K562 (cell line): ENCODE measurements around the gene SLFNL1. TPM values are rescaled to one million over a fixed set of nuclear protein-coding genes. Genes with fewer than 3 reads are reported as not detected.

ENCODE experiments used
- ATAC-seq: fragments of 200-7000 bp; cut with Tn5 transposase; 3 replicates; pipeline ENCODE4 v1.9.1; 2020; ENCODE audit warnings: moderate library complexity
- BruUV-seq: library from RNA; stranded (reverse); fragments of 400-500 nt; replicated peaks from 2 replicates; lab custom pipeline; 2021; lab: Mats Ljungman, UMichigan
- CTCF ChIA-PET: fragments of 300-600 bp; formaldehyde crosslinking; extraction: SDS; loops from one replicate; lab custom pipeline; 2021; ENCODE audit warnings: low intra/inter-chr PET ratio; lab: Yijun Ruan, JAX
- POLR2A ChIA-PET: fragments of 300-600, 350-650 bp; sonication (Branson Sonifier 250); formaldehyde crosslinking; extraction: SDS; loops from one replicate; lab custom pipeline; 2021; ENCODE audit warnings: antibody characterized with exemption, inconsistent platforms; lab: Yijun Ruan, JAX
- DNase-seq, 4 experiments: peaks; one replicate each; pipeline versions ENCODE4 v3.0.0 to v3.0.0-alpha.2; 2011 to 2018; ENCODE audit warnings: low spot score in 3 of 4, mixed read lengths in 3 of 4; ENCODE audit errors: extremely low read depth in 1 of 4
- FAIRE-seq: peaks from 2 replicates; lab custom pipeline; 2011; peaks lifted over from hg19 to GRCh38; lab: Jason Lieb, UNC
- H2AFZ ChIP-seq: 2 replicates; pipeline ENCODE4 v1.6.0; 2011; ENCODE audit warnings: low read depth, low read length, control low read depth, inconsistent platforms
- H3K27ac ChIP-seq: fragments of 200-600 bp; 3 replicates; pipeline ENCODE4 v1.8.0; 2011; ENCODE audit warnings: low read depth, mild to moderate bottlenecking, control low read depth, inconsistent platforms, low read length, moderate library complexity, mixed read lengths; ENCODE audit errors: extremely low read depth
- H3K27me3 ChIP-seq, 2 experiments: fragments of 300-600 bp in 1 of 2; 2 replicates in 1 of 2; 3 replicates in 1 of 2; pipeline versions ENCODE4 v1.6.0 to v1.8.0; 2011; ENCODE audit warnings: inconsistent platforms in 2 of 2, low read length in 2 of 2, mild to moderate bottlenecking in 1 of 2, mixed read lengths in 1 of 2, moderate library complexity in 1 of 2; ENCODE audit not compliant: control insufficient read depth in 2 of 2, insufficient read depth in 2 of 2
- H3K36me3 ChIP-seq: fragments of 300-600 bp; 3 replicates; pipeline ENCODE4 v1.8.0; 2011; ENCODE audit warnings: mild to moderate bottlenecking, low read length, inconsistent platforms; ENCODE audit not compliant: control insufficient read depth, insufficient read depth
- H3K4me1 ChIP-seq, 2 experiments: fragments of 200-600 bp in 1 of 2; replicated peaks in 1 of 2; 2 replicates in 1 of 2; 3 replicates in 1 of 2; pipeline versions ENCODE4 v1.5.1 to v1.8.0; 2011; ENCODE audit warnings: inconsistent platforms in 2 of 2, low read length in 2 of 2, mild to moderate bottlenecking in 1 of 2, mixed read lengths in 1 of 2, moderate library complexity in 1 of 2; ENCODE audit not compliant: control insufficient read depth in 2 of 2, insufficient read depth in 2 of 2
- H3K4me2 ChIP-seq: 2 replicates; pipeline ENCODE4 v1.6.1; 2011; ENCODE audit warnings: low read length, control low read depth, inconsistent platforms, mixed read lengths; ENCODE audit not compliant: insufficient read depth
- H3K4me3 ChIP-seq: fragments of 200-600 bp; sonication (generic), shearing (Covaris generic); 2 replicates; pipeline ENCODE4 v1.5.1; 2016; ENCODE audit warnings: control low read depth, inconsistent platforms
- H3K79me2 ChIP-seq: fragments of 200-600 bp; 3 replicates; pipeline ENCODE4 v1.8.0; 2011; ENCODE audit warnings: low read length, inconsistent platforms; ENCODE audit not compliant: control insufficient read depth, insufficient read depth
- H3K9ac ChIP-seq, 2 experiments: 2 replicates each; pipeline versions ENCODE4 v1.6.0 to v1.6.1; 2011; ENCODE audit warnings: low read depth in 2 of 2, low read length in 2 of 2, control low read depth in 1 of 2, inconsistent platforms in 1 of 2, mild to moderate bottlenecking in 1 of 2, mixed read lengths in 1 of 2; ENCODE audit not compliant: insufficient read depth in 1 of 2
- H3K9me1 ChIP-seq: one replicate; pipeline ENCODE4 v1.6.0; 2011; ENCODE audit warnings: inconsistent platforms, mild to moderate bottlenecking, low read length, moderate library complexity; ENCODE audit not compliant: control insufficient read depth, insufficient read depth
- H3K9me3 ChIP-seq: replicated peaks from 2 replicates; pipeline ENCODE4 v1.5.1; 2011; ENCODE audit warnings: low read depth, low read length, inconsistent platforms; ENCODE audit not compliant: control insufficient read depth, insufficient read depth
- H4K20me1 ChIP-seq: replicated peaks from 2 replicates; pipeline ENCODE4 v1.6.1; 2011; ENCODE audit warnings: low read length, inconsistent platforms, mixed read lengths; ENCODE audit not compliant: control insufficient read depth, insufficient read depth
- CBX5 ChIP-seq: IDR thresholded peaks from 2 replicates; pipeline ENCODE4 v1.6.1; 2014; ENCODE audit warnings: low read depth, borderline replicate concordance
- DNMT1 ChIP-seq: fragments of 450-650 bp; IDR thresholded peaks from 2 replicates; pipeline ENCODE4 v1.6.1; 2016; ENCODE audit warnings: antibody characterized with exemption, mild to moderate bottlenecking
- ELF2 ChIP-seq: fragments of 250-450 bp; sonication (Bioruptor Pico); IDR thresholded peaks from 2 replicates; pipeline ENCODE4 v1.5.0; 2021; ENCODE audit warnings: mild to moderate bottlenecking
- FOXJ2 ChIP-seq: fragments of 200-800 bp; sonication (Bioruptor generic); IDR thresholded peaks from 2 replicates; pipeline ENCODE4 v1.6.1; 2016; ENCODE audit warnings: missing genetic modification characterization, missing compliant biosample characterization
- FOXJ3 ChIP-seq: sonication (generic); formaldehyde crosslinking; IDR thresholded peaks from 2 replicates; pipeline ENCODE4 v1.4.0; 2020; ENCODE audit warnings: mild to moderate bottlenecking, missing genetic modification reagents
- HCFC1 ChIP-seq: IDR thresholded peaks from 2 replicates; pipeline ENCODE4 v1.6.1; 2012; ENCODE audit warnings: low read depth, low read length, improper control_type of control experiment
- HIVEP1 ChIP-seq: fragments of 250-450 bp; sonication (Bioruptor Pico); IDR thresholded peaks from 2 replicates; pipeline ENCODE4 v1.4.0; 2020; ENCODE audit warnings: mild to moderate bottlenecking
- HMG20B ChIP-seq: fragments of 250-450 bp; sonication (Bioruptor Pico); IDR thresholded peaks from 2 replicates; pipeline ENCODE4 v1.5.0; 2021; ENCODE audit warnings: mild to moderate bottlenecking
- L3MBTL2 ChIP-seq: fragments of 450-650 bp; IDR thresholded peaks from 2 replicates; pipeline ENCODE4 v1.6.1; 2016; ENCODE audit warnings: mild to moderate bottlenecking, moderate library complexity
- MED1 ChIP-seq: sonication (generic); formaldehyde crosslinking; IDR thresholded peaks from 2 replicates; pipeline ENCODE4 v1.8.1; 2023; ENCODE audit warnings: missing genetic modification reagents, borderline replicate concordance
- PRMT5 ChIP-seq: sonication (generic); formaldehyde crosslinking; IDR thresholded peaks from 2 replicates; pipeline ENCODE4 v1.5.0; 2020; ENCODE audit warnings: missing genetic modification reagents
- RFX7 ChIP-seq: fragments of 250-450 bp; sonication (Bioruptor Pico); IDR thresholded peaks from 2 replicates; pipeline ENCODE4 v1.5.1; 2021; ENCODE audit warnings: mild to moderate bottlenecking
- TEAD4 ChIP-seq, 2 experiments: sonication (generic) in 1 of 2; formaldehyde crosslinking in 1 of 2; IDR thresholded peaks; 2 replicates each; pipeline versions ENCODE4 v1.6.1 to v1.8.0; 2012 to 2022; ENCODE audit warnings: borderline replicate concordance in 1 of 2, inconsistent platforms in 1 of 2, low read length in 1 of 2, mild to moderate bottlenecking in 1 of 2, missing genetic modification reagents in 1 of 2
- ZBTB34 ChIP-seq: fragments of 250-450 bp; sonication (Bioruptor Pico); IDR thresholded peaks from 2 replicates; pipeline ENCODE4 v1.8.0; 2021; ENCODE audit warnings: mild to moderate bottlenecking, moderate library complexity
- ZNF41 ChIP-seq: fragments of 250-450 bp; sonication (Bioruptor Pico); conservative IDR thresholded peaks from 2 replicates; pipeline ENCODE4 v1.4.0; 2020; ENCODE audit warnings: mild to moderate bottlenecking
- ZNF668 ChIP-seq: fragments of 250-450 bp; sonication (Bioruptor Pico); IDR thresholded peaks from 2 replicates; pipeline ENCODE4 v1.8.0; 2022; ENCODE audit warnings: mild to moderate bottlenecking, inconsistent platforms
- ZNF707 ChIP-seq: fragments of 250-450 bp; sonication (Bioruptor Pico); conservative IDR thresholded peaks from 2 replicates; pipeline ENCODE4 v1.8.0; 2022; ENCODE audit warnings: inconsistent platforms, mild to moderate bottlenecking, moderate library complexity
- WGBS: fragments of 100-300 bp; shearing (Covaris generic); methylation state at CpG from one replicate; pipeline ENCODE4 v1.1.6; 2016; ENCODE audit warnings: low coverage, mixed read lengths; ENCODE audit not compliant: insufficient coverage; ENCODE audit errors: missing lambda C conversion rate; 5-methylcytosine and 5-hydroxymethylcytosine counted together
- in situ Hi-C: fragments of 300-500 bp; cut with MboI; formaldehyde crosslinking; loops from 4 replicates; pipeline ENCODE4 v1.15.0; 2018; ENCODE audit warnings: inconsistent platforms, mixed read lengths
- intact Hi-C: fragments of 100-400 bp; cut with micrococcal nuclease; formaldehyde crosslinking; loops from 2 replicates; pipeline ENCODE4 v1.14.2; 2022
- polyA plus RNA-seq, 8 experiments: library from polyadenylated mRNA; depleted of rRNA in 4 of 8; stranded (reverse) in 5 of 8; unstranded in 3 of 8; fragments of >200 nt; fragmentation: Nextera tagmentation in 2 of 8; fragmentation: Illumina TruSeq in 1 of 8; extraction: Ambion mirVana in 2 of 8; extraction: Trizol in 1 of 8; gene quantifications; 2 replicates each; pipeline versions ENCODE4 v1.2.1 to v1.2.3, GENCODE V29; 2011 to 2014; ENCODE audit warnings: inconsistent platforms in 1 of 8, missing spikeins in 1 of 8
- total RNA-seq, 7 experiments: library from RNA; depleted of rRNA in 6 of 7; stranded (reverse); fragments of >200 nt in 6 of 7; fragmentation: Illumina TruSeq in 2 of 7; extraction: Trizol in 2 of 7; gene quantifications; 2 replicates each; pipeline versions ENCODE4 v1.2.1 to v1.2.3, GENCODE V29; 2011 to 2021; ENCODE audit warnings: low replicate concordance in 1 of 7
- TF ChIP-seq, protein P1 (sequence below): fragments of 250-450 bp; sonication (Bioruptor Pico); IDR thresholded peaks from 2 replicates; pipeline ENCODE4 v1.4.0; 2020; ENCODE audit warnings: mild to moderate bottlenecking
- TF ChIP-seq, protein P2 (sequence below): sonication (generic); formaldehyde crosslinking; IDR thresholded peaks from 2 replicates; pipeline ENCODE4 v1.8.1; 2022; ENCODE audit warnings: missing genetic modification reagents

SLFNL1 gene
- total and polyA plus RNA-seq, 9 of the 15 experiments (the other 6 are each of a cell fraction or from before 2014, with no cell fraction given): 0.05 to 0.14 (median 0.06) TPM; not detected in 5

GRCh38 chr1:41023279-41023990 lies 1.9 kb upstream of the SLFNL1 start (continued):
- TF ChIP-seq PRMT5 (CRISPR knock-in tag) (no peak), TEAD4 (IDR thresholded peaks at IDR 0.05; ENCODE audit: low read length) (no peak), TEAD4 (CRISPR knock-in tag; IDR thresholded peaks at IDR 0.05; ENCODE audit: borderline replicate concordance) (no peak), DNMT1 (no peak), MED1 (no peak), FOXJ3 (CRISPR knock-in tag) (no peak), ZNF707 (CRISPR knock-in tag) (no peak), ZNF668 (CRISPR knock-in tag) (no peak)

DNA sequence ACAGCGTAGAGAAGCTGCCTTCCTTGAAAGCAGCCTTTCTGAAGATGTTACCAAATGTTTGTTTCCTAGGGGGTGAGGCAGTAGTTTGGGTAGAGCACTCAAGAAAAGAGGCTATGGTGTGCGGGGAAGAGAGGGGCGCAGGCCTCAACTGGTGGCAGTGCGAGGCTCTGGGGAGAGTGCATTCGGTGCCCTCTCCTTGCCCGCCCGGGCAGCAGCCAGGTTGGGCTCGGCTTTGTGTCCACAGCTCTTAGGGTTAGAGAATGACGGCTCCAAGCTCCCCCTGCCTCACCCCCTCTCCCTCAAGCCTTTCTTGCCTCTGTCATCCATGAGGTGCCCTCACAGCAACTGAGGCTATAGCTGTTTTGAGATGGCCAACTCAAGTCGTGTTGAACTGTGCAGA lies 899 bp upstream of the SLFNL1 start:
- Histone ChIP-seq H3K9ac (no peak overlapping the region), H3K4me1 (peaks cover 0 to 19% of the 10 kb centered on the region in 2 experiments; a peak in 2 of 5 replicates), H3K9me1 (peaks cover 4% of the 10 kb centered on the region), H3K4me2 (no peak overlapping the region), H4K20me1 (peaks cover 5% of the 10 kb centered on the region; the same call in 1 of the 2 replicates), H3K4me3 (no peak overlapping the region), H3K79me2 (no peaks in the 10 kb centered on the region), H3K9me3 (no peaks in the 10 kb centered on the region), H3K36me3 (peaks cover 32% of the 10 kb centered on the region; the same call in 1 of the 3 replicates), H2AFZ (no peak overlapping the region), H3K27ac (no peak overlapping the region), H3K27me3 (no peaks in the 10 kb centered on the region)
- in situ Hi-C loops: no loop called here
- WGBS: 85% methylated on average over 10 of the region's 10 CpGs
- POLR2A ChIA-PET: interaction anchor here (0.6 to 2.3 kb wide), 8 partner anchors 9 to 634 kb away, joined by 3 to 9 read pairs (median 3); no protein-coding TSS in a partner anchor
- no peak for DNase-seq
- FAIRE-seq: no peak
- CTCF ChIA-PET: no interaction called here
- no peak for ATAC-seq
- BruUV-seq: no TSS peak
- intact Hi-C loops: no loop called here
- TF ChIP-seq HIVEP1 (CRISPR knock-in tag) (no peak), ELF2 (no peak), HMG20B (CRISPR knock-in tag) (no peak), FOXJ2 (no peak), L3MBTL2 (no peak), ZBTB34 (no peak), ZNF41 (CRISPR knock-in tag) (no peak), HCFC1 (no peak), CBX5 (no peak), RFX7 (CRISPR knock-in tag) (no peak)
- TF ChIP-seq, protein P1, sequence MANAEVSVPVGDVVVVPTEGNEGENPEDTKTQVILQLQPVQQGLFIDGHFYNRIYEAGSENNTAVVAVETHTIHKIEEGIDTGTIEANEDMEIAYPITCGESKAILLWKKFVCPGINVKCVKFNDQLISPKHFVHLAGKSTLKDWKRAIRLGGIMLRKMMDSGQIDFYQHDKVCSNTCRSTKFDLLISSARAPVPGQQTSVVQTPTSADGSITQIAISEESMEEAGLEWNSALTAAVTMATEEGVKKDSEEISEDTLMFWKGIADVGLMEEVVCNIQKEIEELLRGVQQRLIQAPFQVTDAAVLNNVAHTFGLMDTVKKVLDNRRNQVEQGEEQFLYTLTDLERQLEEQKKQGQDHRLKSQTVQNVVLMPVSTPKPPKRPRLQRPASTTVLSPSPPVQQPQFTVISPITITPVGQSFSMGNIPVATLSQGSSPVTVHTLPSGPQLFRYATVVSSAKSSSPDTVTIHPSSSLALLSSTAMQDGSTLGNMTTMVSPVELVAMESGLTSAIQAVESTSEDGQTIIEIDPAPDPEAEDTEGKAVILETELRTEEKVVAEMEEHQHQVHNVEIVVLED (CRISPR knock-in tag): no peak
- TF ChIP-seq, protein P2, sequence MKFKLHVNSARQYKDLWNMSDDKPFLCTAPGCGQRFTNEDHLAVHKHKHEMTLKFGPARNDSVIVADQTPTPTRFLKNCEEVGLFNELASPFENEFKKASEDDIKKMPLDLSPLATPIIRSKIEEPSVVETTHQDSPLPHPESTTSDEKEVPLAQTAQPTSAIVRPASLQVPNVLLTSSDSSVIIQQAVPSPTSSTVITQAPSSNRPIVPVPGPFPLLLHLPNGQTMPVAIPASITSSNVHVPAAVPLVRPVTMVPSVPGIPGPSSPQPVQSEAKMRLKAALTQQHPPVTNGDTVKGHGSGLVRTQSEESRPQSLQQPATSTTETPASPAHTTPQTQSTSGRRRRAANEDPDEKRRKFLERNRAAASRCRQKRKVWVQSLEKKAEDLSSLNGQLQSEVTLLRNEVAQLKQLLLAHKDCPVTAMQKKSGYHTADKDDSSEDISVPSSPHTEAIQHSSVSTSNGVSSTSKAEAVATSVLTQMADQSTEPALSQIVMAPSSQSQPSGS (CRISPR knock-in tag): no peak
